HFF-Myc (cell line): Measurements from ENCODE around the gene FMNL2.

Experiments used
- DNase-seq: peaks from one replicate; pipeline ENCODE4 v3.0.0-alpha.2; 2011; ENCODE audit warnings: low read depth; ENCODE audit errors: extremely low read depth
- H3K4me3 ChIP-seq: replicated peaks from 2 replicates; pipeline ENCODE4 v1.5.1; 2011; ENCODE audit warnings: low read depth, mild to moderate bottlenecking, control low read depth, low read length
- TF ChIP-seq, protein P1 (sequence below): IDR thresholded peaks from 2 replicates; pipeline ENCODE4 v1.5.1; 2012; ENCODE audit warnings: mild to moderate bottlenecking, low read depth, low read length, control low read depth; ENCODE audit errors: missing control alignments

Gene FMNL2

DNA sequence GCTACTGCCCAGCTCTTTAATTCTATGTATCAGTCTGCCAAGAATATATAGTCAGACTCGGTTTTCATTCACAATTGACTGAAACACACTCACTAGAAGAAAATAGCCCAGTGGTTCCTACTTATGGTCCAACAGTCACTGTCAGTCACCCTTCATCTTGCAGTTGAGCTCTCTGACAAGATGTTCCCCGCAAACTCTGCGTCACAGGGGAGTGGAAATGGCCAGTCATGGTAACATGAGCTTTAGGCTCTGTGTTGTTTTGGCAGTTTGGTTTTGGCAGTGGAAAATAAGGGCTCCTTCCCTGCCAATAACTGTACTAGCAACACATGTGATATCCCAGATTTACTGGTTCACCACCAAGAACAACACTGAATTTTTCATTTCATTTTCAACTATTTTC, 259.8 kb downstream of the FMNL2 start:
- no peak for DNase-seq
- H3K4me3 ChIP-seq: no peak overlapping the region
- TF ChIP-seq, protein P1, sequence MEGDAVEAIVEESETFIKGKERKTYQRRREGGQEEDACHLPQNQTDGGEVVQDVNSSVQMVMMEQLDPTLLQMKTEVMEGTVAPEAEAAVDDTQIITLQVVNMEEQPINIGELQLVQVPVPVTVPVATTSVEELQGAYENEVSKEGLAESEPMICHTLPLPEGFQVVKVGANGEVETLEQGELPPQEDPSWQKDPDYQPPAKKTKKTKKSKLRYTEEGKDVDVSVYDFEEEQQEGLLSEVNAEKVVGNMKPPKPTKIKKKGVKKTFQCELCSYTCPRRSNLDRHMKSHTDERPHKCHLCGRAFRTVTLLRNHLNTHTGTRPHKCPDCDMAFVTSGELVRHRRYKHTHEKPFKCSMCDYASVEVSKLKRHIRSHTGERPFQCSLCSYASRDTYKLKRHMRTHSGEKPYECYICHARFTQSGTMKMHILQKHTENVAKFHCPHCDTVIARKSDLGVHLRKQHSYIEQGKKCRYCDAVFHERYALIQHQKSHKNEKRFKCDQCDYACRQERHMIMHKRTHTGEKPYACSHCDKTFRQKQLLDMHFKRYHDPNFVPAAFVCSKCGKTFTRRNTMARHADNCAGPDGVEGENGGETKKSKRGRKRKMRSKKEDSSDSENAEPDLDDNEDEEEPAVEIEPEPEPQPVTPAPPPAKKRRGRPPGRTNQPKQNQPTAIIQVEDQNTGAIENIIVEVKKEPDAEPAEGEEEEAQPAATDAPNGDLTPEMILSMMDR: no peak

DNA sequence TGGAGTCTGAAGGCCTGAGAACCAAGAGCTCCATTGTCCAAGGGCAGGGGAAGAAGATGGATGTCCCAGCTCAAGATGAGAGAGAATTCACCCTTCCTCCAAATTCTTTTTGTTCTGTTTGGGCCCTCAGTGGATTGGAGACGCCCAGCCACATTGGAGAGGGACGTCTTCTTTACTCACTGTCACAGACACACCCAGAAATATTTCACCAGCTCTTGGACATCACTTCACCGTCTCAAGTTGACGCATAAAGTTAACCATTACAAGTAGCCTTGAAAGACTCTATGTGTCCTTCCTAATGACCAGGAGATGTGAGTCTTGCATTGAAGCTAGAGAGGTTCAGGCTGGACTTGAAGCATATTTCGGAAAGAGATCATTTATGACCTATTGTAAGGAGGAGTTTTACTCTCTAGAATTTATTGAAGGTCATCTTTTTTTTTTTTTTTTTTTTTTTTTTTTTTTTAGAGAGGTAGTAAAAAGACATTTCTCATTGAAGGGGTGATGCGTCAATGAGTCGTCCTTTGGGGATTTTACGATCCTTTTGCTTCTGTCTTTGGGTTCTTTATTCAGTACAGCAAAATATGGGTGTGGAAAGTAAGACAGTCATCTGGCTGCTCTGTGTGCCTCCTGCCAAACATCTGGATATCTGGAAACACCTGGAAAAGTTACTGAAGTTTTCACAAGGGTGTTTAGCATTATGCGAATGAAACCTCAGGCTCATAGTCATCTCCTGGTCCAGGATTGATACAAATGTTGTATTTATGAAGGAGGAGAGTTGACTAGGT, 264.2 kb downstream of the FMNL2 start:
- TF ChIP-seq, protein P1: no peak
- DNase-seq: no peak
- no peak overlapping the region for H3K4me3 ChIP-seq

- no peak overlapping the region for H3K4me3 ChIP-seq
- TF ChIP-seq, protein P1: no peak
These were observed 265.2 kb downstream of the FMNL2 start for GRCh38 chr2:152600051-152600657.

GRCh38 chr2:152600697-152601096, 265.7 kb downstream of the FMNL2 start:
- no peak overlapping the region for H3K4me3 ChIP-seq
- DNase-seq: no peak
- TF ChIP-seq, protein P1: no peak

More at GRCh38 chr2:152600051-152600657, 265.2 kb downstream of the FMNL2 start:
- DNase-seq: no peak

DNA sequence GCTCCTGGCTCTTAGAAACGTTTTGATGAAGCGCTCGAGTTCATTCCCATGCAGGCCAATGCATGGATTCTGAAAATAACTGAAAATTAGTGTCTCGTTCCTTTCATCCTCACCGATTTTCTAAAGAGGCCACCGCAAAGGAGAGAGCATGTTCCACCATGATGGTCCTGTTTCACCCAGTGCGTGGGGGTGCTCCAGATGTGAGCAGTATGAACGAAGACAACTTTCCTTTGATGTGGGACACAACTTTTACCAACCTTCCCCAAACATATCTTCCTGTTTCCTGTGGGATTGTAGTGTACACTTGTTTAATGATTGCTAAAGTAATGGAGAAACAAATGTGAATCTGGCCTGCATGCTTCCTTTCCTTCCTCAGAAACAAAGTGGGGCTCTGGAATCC, 267.8 kb downstream of the FMNL2 start:
- TF ChIP-seq, protein P1: no peak
- no peak for DNase-seq
- no peak overlapping the region for H3K4me3 ChIP-seq

DNA sequence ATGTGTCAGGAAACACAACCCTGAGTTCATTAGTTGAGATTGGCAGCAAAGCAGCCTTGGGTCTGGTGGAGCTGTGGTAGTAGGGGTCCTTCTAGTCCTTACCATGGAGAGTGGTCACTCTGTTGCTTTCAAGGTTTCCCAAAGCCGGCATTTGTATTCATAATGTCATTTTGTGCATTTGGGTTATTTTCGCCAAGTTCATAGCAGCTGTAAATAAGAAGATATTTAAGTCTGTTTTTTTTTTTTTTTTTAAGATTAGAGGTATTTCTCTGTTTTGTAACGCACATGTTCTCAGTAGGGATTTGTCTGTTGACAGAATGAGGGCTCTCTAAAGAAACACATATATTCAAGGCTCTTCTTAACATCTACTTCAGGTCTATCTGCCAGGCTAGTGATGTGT, 268.2 kb downstream of the FMNL2 start:
- no peak for DNase-seq
- TF ChIP-seq, protein P1: no peak
- no peak overlapping the region for H3K4me3 ChIP-seq

DNA sequence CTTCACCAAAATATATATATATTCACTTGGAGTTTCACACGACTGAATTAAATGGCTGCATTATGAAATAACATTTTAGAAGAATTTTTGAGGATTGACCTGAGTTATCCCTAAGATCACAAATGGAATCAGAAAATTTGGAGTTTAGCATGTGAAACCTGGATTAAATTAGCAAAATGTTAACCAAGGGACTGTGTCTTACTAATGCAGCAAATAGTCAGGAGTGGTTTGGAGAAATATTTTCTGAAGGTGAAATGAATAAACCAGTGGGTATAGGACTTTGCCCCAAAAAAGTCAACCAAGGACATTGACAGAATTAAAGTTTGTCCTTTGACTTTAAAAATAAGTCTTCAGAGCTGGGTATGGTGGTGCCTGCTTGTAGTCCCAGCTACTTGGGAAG, 271.1 kb downstream of the FMNL2 start:
- no peak for DNase-seq
- TF ChIP-seq, protein P1: no peak
- no peak overlapping the region for H3K4me3 ChIP-seq
